IMR-90 (cell line): ENCODE results near the gene SLC47A2. TPM values are rescaled to one million over a fixed set of nuclear protein-coding genes. Genes with fewer than 3 reads are reported as not detected.

ENCODE experiments used
- ATAC-seq: fragments of 200-7000 bp; cut with Tn5 transposase; 2 replicates; pipeline ENCODE4 v1.9.1; 2020; ENCODE audit warnings: low read depth, mild to moderate bottlenecking, moderate library complexity
- BruUV-seq: library from RNA; stranded (reverse); fragments of 400-500 nt; replicated peaks from 2 replicates; lab custom pipeline; 2021; lab: Mats Ljungman, UMichigan
- CTCF ChIA-PET: fragments of 300-600 bp; formaldehyde crosslinking; extraction: SDS; loops from one replicate; lab custom pipeline; 2021; ENCODE audit warnings: antibody characterized with exemption; lab: Yijun Ruan, JAX
- POLR2A ChIA-PET: fragments of 300-600 bp; sonication (Branson Sonifier 250); formaldehyde crosslinking; loops from one replicate; lab custom pipeline; 2022; ENCODE audit warnings: antibody characterized with exemption; ENCODE audit not compliant: unreplicated experiment; lab: Charles Lee
- DNase-seq: peaks from one replicate; pipeline ENCODE4 v3.0.0; 2013
- H2AFZ ChIP-seq: replicated peaks from 2 replicates; pipeline ENCODE3; 2013; ENCODE audit warnings: low read length, mild to moderate bottlenecking; ENCODE audit not compliant: poor library complexity
- H2AK5ac ChIP-seq: 2 replicates; pipeline ENCODE4 v1.6.1; 2013; ENCODE audit warnings: low read depth, low read length, inconsistent platforms
- H2AK9ac ChIP-seq: replicated peaks from 2 replicates; pipeline ENCODE3; 2013; ENCODE audit warnings: mild to moderate bottlenecking, low read depth, low read length, moderate library complexity; ENCODE audit not compliant: poor library complexity
- H2BK120ac ChIP-seq: 2 replicates; pipeline ENCODE4 v1.6.1; 2013; ENCODE audit warnings: low read depth, low read length, inconsistent platforms
- H2BK15ac ChIP-seq: 3 replicates; pipeline ENCODE4 v1.6.1; 2013; ENCODE audit warnings: low read depth, low read length, inconsistent platforms
- H2BK20ac ChIP-seq: 2 replicates; pipeline ENCODE4 v1.6.1; 2013; ENCODE audit warnings: low read depth, mild to moderate bottlenecking, inconsistent platforms, low read length, moderate library complexity
- H2BK5ac ChIP-seq: 2 replicates; pipeline ENCODE4 v1.6.1; 2013; ENCODE audit warnings: mild to moderate bottlenecking, low read depth, low read length, inconsistent platforms; ENCODE audit not compliant: poor library complexity, severe bottlenecking
- H3K14ac ChIP-seq: replicated peaks from 2 replicates; pipeline ENCODE4 v1.6.1; 2013; ENCODE audit warnings: low read depth, low read length, inconsistent platforms
- H3K18ac ChIP-seq: 2 replicates; pipeline ENCODE4 v1.6.1; 2013; ENCODE audit warnings: low read depth, low read length, control low read depth
- H3K23ac ChIP-seq: 2 replicates; pipeline ENCODE4 v1.6.1; 2013; ENCODE audit warnings: low read depth, low read length, inconsistent platforms
- H3K27ac ChIP-seq: 2 replicates; pipeline ENCODE4 v1.5.1; 2013; ENCODE audit warnings: mild to moderate bottlenecking, control low read depth, low read length; ENCODE audit not compliant: insufficient read depth
- H3K27me3 ChIP-seq: 2 replicates; pipeline ENCODE4 v1.6.1; 2013; ENCODE audit warnings: low read length; ENCODE audit not compliant: control insufficient read depth, insufficient read depth
- H3K36me3 ChIP-seq: 2 replicates; pipeline ENCODE4 v1.6.1; 2013; ENCODE audit warnings: low read length, mixed read lengths; ENCODE audit not compliant: control insufficient read depth, insufficient read depth
- H3K4ac ChIP-seq: 2 replicates; pipeline ENCODE4 v1.6.1; 2013; ENCODE audit warnings: low read depth, low read length, inconsistent platforms
- H3K4me1 ChIP-seq: 2 replicates; pipeline ENCODE4 v1.6.1; 2013; ENCODE audit warnings: low read length, mixed read lengths; ENCODE audit not compliant: control insufficient read depth, insufficient read depth
- H3K4me2 ChIP-seq: 2 replicates; pipeline ENCODE4 v1.6.1; 2013; ENCODE audit warnings: low read depth, mild to moderate bottlenecking, control low read depth, low read length, moderate library complexity
- H3K4me3 ChIP-seq: 2 replicates; pipeline ENCODE4 v1.5.1; 2013; ENCODE audit warnings: low read depth, mild to moderate bottlenecking, control low read depth, low read length, moderate library complexity; ENCODE audit not compliant: insufficient read depth
- H3K56ac ChIP-seq: 2 replicates; pipeline ENCODE4 v1.6.1; 2013; ENCODE audit warnings: low read length, inconsistent platforms; ENCODE audit not compliant: insufficient read depth; ENCODE audit errors: extremely low read depth
- H3K79me1 ChIP-seq, 2 experiments: 2 replicates each; pipeline ENCODE4 v1.6.1; 2013; ENCODE audit warnings: low read length in 2 of 2, inconsistent platforms in 1 of 2, low read depth in 1 of 2
- H3K9ac ChIP-seq: 2 replicates; pipeline ENCODE4 v1.6.1; 2013; ENCODE audit warnings: low read depth, low read length, control low read depth
- H3K9me1 ChIP-seq: 2 replicates; pipeline ENCODE4 v1.6.1; 2013; ENCODE audit warnings: low read length, inconsistent platforms; ENCODE audit not compliant: insufficient read depth
- H3K9me3 ChIP-seq: 2 replicates; pipeline ENCODE4 v1.6.1; 2013; ENCODE audit warnings: low read length; ENCODE audit not compliant: control insufficient read depth, insufficient read depth
- H4K20me1 ChIP-seq: 2 replicates; pipeline ENCODE4 v1.6.1; 2013; ENCODE audit warnings: low read length, inconsistent platforms; ENCODE audit not compliant: insufficient read depth
- H4K5ac ChIP-seq: 2 replicates; pipeline ENCODE4 v1.6.1; 2013; ENCODE audit warnings: mild to moderate bottlenecking, low read depth, low read length, control low read depth
- H4K8ac ChIP-seq, 2 experiments: 2 replicates each; pipeline ENCODE4 v1.6.1; 2013; ENCODE audit warnings: low read depth in 2 of 2, low read length in 2 of 2, control low read depth in 1 of 2, inconsistent platforms in 1 of 2
- H4K91ac ChIP-seq: 2 replicates; pipeline ENCODE4 v1.6.1; 2013; ENCODE audit warnings: low read depth, low read length, inconsistent platforms; ENCODE audit not compliant: insufficient read depth
- BHLHE40 ChIP-seq: fragments of 150-350 bp; IDR thresholded peaks from 2 replicates; pipeline ENCODE4 v1.6.1; 2016; ENCODE audit warnings: mild to moderate bottlenecking, low read depth, low read length
- CEBPB ChIP-seq: IDR thresholded peaks from 2 replicates; pipeline ENCODE4 v1.6.1; 2012; ENCODE audit warnings: low read depth, low read length, improper control_type of control experiment
- CHD1 ChIP-seq: IDR thresholded peaks from 2 replicates; pipeline ENCODE4 v1.6.1; 2012; ENCODE audit warnings: low read depth, low read length, improper control_type of control experiment
- CTCF ChIP-seq: conservative IDR thresholded peaks from 2 replicates; pipeline ENCODE4 v1.5.1; 2012; ENCODE audit warnings: mild to moderate bottlenecking, low read depth, low read length, improper control_type of control experiment
- ELK1 ChIP-seq: fragments of 150-350 bp; IDR thresholded peaks from 2 replicates; pipeline ENCODE4 v1.6.1; 2016; ENCODE audit warnings: low read depth, mild to moderate bottlenecking, low read length, moderate library complexity, borderline replicate concordance
- FOS ChIP-seq: fragments of 150-350 bp; IDR thresholded peaks from 2 replicates; pipeline ENCODE4 v1.6.1; 2016; ENCODE audit warnings: low read depth, low read length
- MAFK ChIP-seq: IDR thresholded peaks from 2 replicates; pipeline ENCODE4 v1.6.1; 2012; ENCODE audit warnings: low read depth, low read length, improper control_type of control experiment
- MAZ ChIP-seq: IDR thresholded peaks from 2 replicates; pipeline ENCODE4 v1.6.1; 2012; ENCODE audit warnings: low read depth, mild to moderate bottlenecking, low read length, improper control_type of control experiment, moderate library complexity, borderline replicate concordance
- MXI1 ChIP-seq: IDR thresholded peaks from 2 replicates; pipeline ENCODE4 v1.6.1; 2012; ENCODE audit warnings: low read depth, mild to moderate bottlenecking, low read length, moderate library complexity, borderline replicate concordance
- NFE2L2 ChIP-seq: fragments of 150-350 bp; IDR thresholded peaks from 2 replicates; pipeline ENCODE4 v1.6.1; 2016; ENCODE audit warnings: low read depth, mild to moderate bottlenecking, low read length
- POLR2A ChIP-seq: IDR thresholded peaks from 2 replicates; pipeline ENCODE4 v1.6.1; 2012; ENCODE audit warnings: mild to moderate bottlenecking, low read depth, low read length
- RAD21 ChIP-seq: IDR thresholded peaks from 2 replicates; pipeline ENCODE4 v1.6.1; 2012; ENCODE audit warnings: low read length, improper control_type of control experiment
- RCOR1 ChIP-seq: IDR thresholded peaks from 2 replicates; pipeline ENCODE4 v1.6.1; 2012; ENCODE audit warnings: mild to moderate bottlenecking, low read length, improper control_type of control experiment; ENCODE audit not compliant: insufficient replicate concordance
- SMC3 ChIP-seq: fragments of 150-350 bp; IDR thresholded peaks from 2 replicates; pipeline ENCODE4 v1.6.1; 2016; ENCODE audit warnings: low read depth, mild to moderate bottlenecking, antibody characterized with exemption, low read length, moderate library complexity
- USF2 ChIP-seq: fragments of 150-350 bp; IDR thresholded peaks from 2 replicates; pipeline ENCODE4 v1.6.1; 2017; ENCODE audit warnings: mild to moderate bottlenecking, antibody characterized with exemption, low read length, low read depth
- WGBS, 2 experiments: methylation state at CpG; one replicate each; pipeline versions ENCODE4 v1.1.5 to v1.1.7; 2013; ENCODE audit warnings: missing lambda C conversion rate in 2 of 2; ENCODE audit not compliant: insufficient read length in 1 of 2; ENCODE audit errors: extremely low coverage in 2 of 2; 5-methylcytosine and 5-hydroxymethylcytosine counted together
- dilution Hi-C: fragments of 300-500 bp; cut with HindIII; formaldehyde crosslinking; loops from one replicate; pipeline ENCODE4 v1.14.3; 2018; ENCODE audit warnings: low sequenced_read_pairs; ENCODE audit not compliant: unreplicated experiment
- in situ Hi-C: fragments of 300-500 bp; cut with MboI; formaldehyde crosslinking; loops from 3 replicates; pipeline ENCODE4 v1.14.3; 2019; ENCODE audit warnings: low sequenced_read_pairs, inconsistent platforms, mixed read lengths
- intact Hi-C: fragments of 100-400 bp; cut with micrococcal nuclease; formaldehyde crosslinking; loops from 2 replicates; pipeline ENCODE4 v1.10.0; 2022
- polyA plus RNA-seq, 3 experiments: library from polyadenylated mRNA; depleted of rRNA; stranded (reverse); fragments of >200 nt; gene quantifications; 2 replicates each; pipeline ENCODE4 v1.2.3, GENCODE V29; 2012; ENCODE audit warnings: low replicate concordance in 1 of 3
- total RNA-seq: library from RNA; depleted of rRNA; stranded (reverse); fragments of >200 nt; gene quantifications from 2 replicates; pipeline ENCODE4 v1.2.3, GENCODE V29; 2012

SLC47A2 gene
- total and polyA plus RNA-seq, 2 of the 4 experiments (the other 2 are of a cell fraction), result not detected

GRCh38 chr17:19717411-19717908 is 1.1 kb upstream of the SLC47A2 start:
- 100% methylated on average over 1 of the region's 10 CpGs; no CpG with 5 or more reads in 1 of the 2 experiments for WGBS, 2 experiments
- H3K9me3 ChIP-seq, result no peaks in the 10 kb centered on the region
- H3K4ac ChIP-seq, result no peak overlapping the region
- in situ Hi-C loops (no loop called here), dilution Hi-C loops (no loop called here), intact Hi-C loops (no loop called here)
- no peak for DNase-seq
- no peaks in the 10 kb centered on the region for H3K4me1 ChIP-seq
- no peak overlapping the region for H3K56ac ChIP-seq
- H2BK20ac ChIP-seq, result no peak overlapping the region
- no peak overlapping the region for H2AK5ac ChIP-seq
- no peaks in the 10 kb centered on the region for H3K36me3 ChIP-seq
- H3K14ac ChIP-seq, result no peak overlapping the region
- no peaks in the 10 kb centered on the region for H3K79me1 ChIP-seq
- H2AK9ac ChIP-seq, result no peak overlapping the region
- no peak overlapping the region for H4K91ac ChIP-seq
- H3K9me1 ChIP-seq, result no peaks in the 10 kb centered on the region
- CTCF ChIA-PET, result no interaction called here
- no peak overlapping the region for H3K4me2 ChIP-seq
- no peak overlapping the region for H2BK5ac ChIP-seq
- no peak overlapping the region for H3K4me3 ChIP-seq
- H4K8ac ChIP-seq, result no peak overlapping the region
- no peak overlapping the region for H4K5ac ChIP-seq
- no peak overlapping the region for H2BK15ac ChIP-seq
- H2BK120ac ChIP-seq, result no peak overlapping the region
- H3K9ac ChIP-seq, result no peak overlapping the region
- H3K18ac ChIP-seq, result no peak overlapping the region
- H3K27me3 ChIP-seq, result peaks cover 22% of the 10 kb centered on the region; the same call in 1 of the 2 replicates
- H2AFZ ChIP-seq, result no peak overlapping the region
- no peak for TF ChIP-seq FOS
- TF ChIP-seq RAD21, result no peak
- TF ChIP-seq CHD1, result no peak
- TF ChIP-seq CTCF, result no peak
- TF ChIP-seq MAFK, result no peak
- no peak for TF ChIP-seq POLR2A
- TF ChIP-seq SMC3, result no peak
- TF ChIP-seq ELK1, result no peak
- TF ChIP-seq USF2, result no peak
- no peak for TF ChIP-seq BHLHE40
- no peak for TF ChIP-seq MAZ
- no peak for TF ChIP-seq MXI1
- TF ChIP-seq RCOR1, result no peak
- TF ChIP-seq NFE2L2, result no peak
- no peak for TF ChIP-seq CEBPB
- no TSS peak for BruUV-seq
- POLR2A ChIA-PET, result no interaction called here
- no peak for ATAC-seq
- no peak overlapping the region for H3K23ac ChIP-seq
- H3K27ac ChIP-seq, result no peak overlapping the region
- H4K20me1 ChIP-seq, result no peaks in the 10 kb centered on the region
